ENCODE results near the gene WNT7B. TPM values are rescaled to one million over a fixed set of nuclear protein-coding genes. Genes with fewer than 3 reads are reported as not detected.
A peak's percentile ranks its signal among the peaks of the same experiment; 100 is the strongest.

Gene WNT7B
- total RNA-seq, 1 donor from 2014 or later = 1.8 TPM

DNA sequence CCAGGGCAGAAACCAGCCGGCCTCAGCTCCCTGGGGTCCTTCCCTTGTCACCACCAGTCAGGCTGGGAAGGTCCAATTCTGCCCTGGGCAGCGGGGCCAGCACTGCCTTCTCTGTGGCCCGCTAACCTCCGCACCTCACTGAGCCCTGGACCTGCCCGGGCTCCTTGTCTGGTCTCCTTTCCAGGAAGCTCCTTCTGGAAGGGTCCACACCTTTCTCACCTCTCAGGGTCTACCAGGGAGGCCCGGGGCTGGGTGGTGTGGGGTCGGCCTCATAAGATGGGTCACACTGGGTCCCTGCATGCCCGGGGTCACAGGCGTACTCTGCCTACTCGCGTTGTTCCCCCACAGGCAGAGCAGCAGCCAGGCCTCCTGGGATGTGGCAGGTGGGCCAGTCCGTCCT lies 69.0 kb downstream of the WNT7B start:
- Mint-ChIP-seq H3K4me3 (no peak overlapping the region), H3K27me3 (ENCODE audit: insufficient read depth, low read depth) (peaks cover 20% of the 10 kb centered on the region), H3K4me1 (peaks cover 64% of the 10 kb centered on the region), H3K27ac (no peak overlapping the region), H3K36me3 (no peaks in the 10 kb centered on the region), H3K9me3 (no peaks in the 10 kb centered on the region)
- Histone ChIP-seq H2AFZ (replicated peaks) (no peak overlapping the region), H3K27ac (no peak overlapping the region), H3K4me1 (peaks cover 61% of the 10 kb centered on the region), H3K4me3 (no peak overlapping the region), H3K9me3 (ENCODE audit: low read depth) (no peaks in the 10 kb centered on the region), H4K20me1 (ENCODE audit: low read depth) (peaks cover 11% of the 10 kb centered on the region), H3F3A (ENCODE audit: low read depth) (peaks cover 44% of the 10 kb centered on the region), H3K36me3 (no peaks in the 10 kb centered on the region), H3K9ac (no peak overlapping the region), H3K79me2 (ENCODE audit: low read depth) (no peaks in the 10 kb centered on the region), H3K4me2 (no peak overlapping the region), H3K27me3 (peaks cover 12% of the 10 kb centered on the region)
- DNase-seq (ENCODE audit: low spot score) = no peak
- TF ChIP-seq, protein P1, sequence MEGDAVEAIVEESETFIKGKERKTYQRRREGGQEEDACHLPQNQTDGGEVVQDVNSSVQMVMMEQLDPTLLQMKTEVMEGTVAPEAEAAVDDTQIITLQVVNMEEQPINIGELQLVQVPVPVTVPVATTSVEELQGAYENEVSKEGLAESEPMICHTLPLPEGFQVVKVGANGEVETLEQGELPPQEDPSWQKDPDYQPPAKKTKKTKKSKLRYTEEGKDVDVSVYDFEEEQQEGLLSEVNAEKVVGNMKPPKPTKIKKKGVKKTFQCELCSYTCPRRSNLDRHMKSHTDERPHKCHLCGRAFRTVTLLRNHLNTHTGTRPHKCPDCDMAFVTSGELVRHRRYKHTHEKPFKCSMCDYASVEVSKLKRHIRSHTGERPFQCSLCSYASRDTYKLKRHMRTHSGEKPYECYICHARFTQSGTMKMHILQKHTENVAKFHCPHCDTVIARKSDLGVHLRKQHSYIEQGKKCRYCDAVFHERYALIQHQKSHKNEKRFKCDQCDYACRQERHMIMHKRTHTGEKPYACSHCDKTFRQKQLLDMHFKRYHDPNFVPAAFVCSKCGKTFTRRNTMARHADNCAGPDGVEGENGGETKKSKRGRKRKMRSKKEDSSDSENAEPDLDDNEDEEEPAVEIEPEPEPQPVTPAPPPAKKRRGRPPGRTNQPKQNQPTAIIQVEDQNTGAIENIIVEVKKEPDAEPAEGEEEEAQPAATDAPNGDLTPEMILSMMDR (IDR thresholded peaks at IDR 0.05) = no peak
- TF ChIP-seq EZH2 (IDR thresholded peaks at IDR 0.05) (no peak), EZH2phosphoT487 (IDR thresholded peaks at IDR 0.05) (no peak)

DNA sequence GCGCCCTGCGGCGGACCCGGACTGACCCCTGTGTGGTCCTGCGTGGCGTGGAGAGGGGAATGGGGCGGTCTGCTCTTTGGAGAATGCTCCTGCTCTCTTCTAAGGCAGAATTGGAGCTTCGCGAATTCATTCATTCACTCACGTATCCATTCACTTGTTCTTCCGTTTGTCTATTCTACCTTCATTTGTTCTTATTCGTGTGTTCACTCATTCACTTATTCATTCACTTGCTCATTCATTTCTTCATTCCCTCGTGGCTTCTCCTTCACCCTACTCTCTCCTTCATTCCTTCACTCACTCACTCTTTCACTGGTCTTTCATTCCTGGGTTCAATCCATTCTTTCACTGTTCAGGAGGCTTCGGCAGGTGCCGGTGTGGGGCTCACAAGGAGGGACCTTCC lies 69.6 kb downstream of the WNT7B start:
- Histone ChIP-seq H4K20me1 (ENCODE audit: low read depth) (peaks cover 11% of the 10 kb centered on the region), H3K4me2 (no peak overlapping the region), H3K4me1 (peaks cover 61% of the 10 kb centered on the region), H3F3A (ENCODE audit: low read depth) (peaks cover 44% of the 10 kb centered on the region), H3K9me3 (ENCODE audit: low read depth) (no peaks in the 10 kb centered on the region), H3K9ac (no peak overlapping the region), H3K27ac (no peak overlapping the region), H3K27me3 (peaks cover 18% of the 10 kb centered on the region), H3K79me2 (ENCODE audit: low read depth) (no peaks in the 10 kb centered on the region), H3K4me3 (no peak overlapping the region), H2AFZ (replicated peaks) (no peak overlapping the region), H3K36me3 (no peaks in the 10 kb centered on the region)
- peaks cover 18% of the 10 kb centered on the region for H3K27me3 Mint-ChIP-seq (ENCODE audit: insufficient read depth, low read depth)
- H3K36me3 Mint-ChIP-seq = no peaks in the 10 kb centered on the region
- H3K9me3 Mint-ChIP-seq = no peaks in the 10 kb centered on the region
- TF ChIP-seq, protein P1 (IDR thresholded peaks at IDR 0.05) = no peak
- TF ChIP-seq EZH2phosphoT487 (IDR thresholded peaks at IDR 0.05) = no peak
- TF ChIP-seq EZH2 (IDR thresholded peaks at IDR 0.05) = no peak
- no peak for DNase-seq (ENCODE audit: low spot score)
- H3K4me3 Mint-ChIP-seq = no peak overlapping the region
- peak overlapping the region; percentile 55 for H3K27ac Mint-ChIP-seq
- H3K4me1 Mint-ChIP-seq = peaks cover 66% of the 10 kb centered on the region

- Histone ChIP-seq H3K9ac (no peak overlapping the region), H3K79me2 (ENCODE audit: low read depth) (no peaks in the 10 kb centered on the region), H3K27me3 (peaks cover 18% of the 10 kb centered on the region), H3K9me3 (ENCODE audit: low read depth) (no peaks in the 10 kb centered on the region), H2AFZ (replicated peaks) (no peak overlapping the region), H3K27ac (no peak overlapping the region), H3K4me2 (peak overlapping the region; percentile 73), H3K36me3 (no peaks in the 10 kb centered on the region), H3K4me1 (peaks cover 61% of the 10 kb centered on the region), H4K20me1 (ENCODE audit: low read depth) (peaks cover 11% of the 10 kb centered on the region), H3K4me3 (no peak overlapping the region), H3F3A (ENCODE audit: low read depth) (peaks cover 44% of the 10 kb centered on the region)
- Mint-ChIP-seq H3K4me3 (no peak overlapping the region), H3K27ac (peak overlapping the region; percentile 54), H3K36me3 (no peaks in the 10 kb centered on the region), H3K9me3 (no peaks in the 10 kb centered on the region), H3K4me1 (peaks cover 66% of the 10 kb centered on the region), H3K27me3 (ENCODE audit: insufficient read depth, low read depth) (peaks cover 17% of the 10 kb centered on the region)
- no peak for DNase-seq (ENCODE audit: low spot score)
- TF ChIP-seq EZH2 (IDR thresholded peaks at IDR 0.05) (no peak), EZH2phosphoT487 (IDR thresholded peaks at IDR 0.05) (no peak)
- TF ChIP-seq, protein P1 (IDR thresholded peaks at IDR 0.05) = no peak
Observed at GRCh38 chr22:45906946-45907345, 70.0 kb downstream of the WNT7B start.

All from neural progenitor cell (in vitro differentiated cells).